HL-60 (cell line): ENCODE results near the gene CD99.

Experiments
- DNase-seq, 2 experiments: peaks; one replicate each; pipeline ENCODE4 v3.0.0-alpha.2; 2010 to 2020; ENCODE audit warnings: low read depth in 1 of 2, low spot score in 1 of 2
- H3K27ac ChIP-seq: fragments of 250-450 bp; sonication (Bioruptor Pico); replicated peaks from 2 replicates; pipeline ENCODE4 v1.5.1; 2020; ENCODE audit warnings: mild to moderate bottlenecking, moderate library complexity
- H3K27me3 ChIP-seq: fragments of 250-450 bp; sonication (Bioruptor Pico); 2 replicates; pipeline ENCODE4 v1.5.1; 2021; ENCODE audit warnings: mild to moderate bottlenecking, moderate library complexity; ENCODE audit not compliant: insufficient read depth, poor library complexity, severe bottlenecking
- H3K4me3 ChIP-seq: replicated peaks from 2 replicates; pipeline ENCODE4 v1.5.1; 2011; ENCODE audit warnings: mild to moderate bottlenecking, control low read depth, low read length; ENCODE audit not compliant: insufficient read depth
- GABPA ChIP-seq: IDR thresholded peaks from 2 replicates; pipeline ENCODE4 v1.6.1; 2012; ENCODE audit warnings: low read depth
- POLR2AphosphoS5 ChIP-seq: IDR thresholded peaks from 2 replicates; pipeline ENCODE4 v1.6.1; 2012; ENCODE audit warnings: low read depth
- SPI1 ChIP-seq: IDR thresholded peaks from 2 replicates; pipeline ENCODE4 v1.6.1; 2012; ENCODE audit warnings: low read depth, mild to moderate bottlenecking, borderline replicate concordance
- TF ChIP-seq, protein P1 (sequence below): IDR thresholded peaks from one replicate; pipeline ENCODE4 v1.5.1; 2011; ENCODE audit warnings: low read length, control low read depth, inconsistent platforms; ENCODE audit not compliant: insufficient read depth
- TF ChIP-seq, protein P2 (sequence below): IDR thresholded peaks from 2 replicates; pipeline ENCODE4 v1.6.1; 2012; ENCODE audit warnings: low read depth; ENCODE audit not compliant: insufficient replicate concordance

Gene CD99

GRCh38 chrX:2678583-2678982 lies 12.5 kb upstream of the CD99 start:
- H3K27ac ChIP-seq, result no peak overlapping the region
- no peak for DNase-seq

DNA sequence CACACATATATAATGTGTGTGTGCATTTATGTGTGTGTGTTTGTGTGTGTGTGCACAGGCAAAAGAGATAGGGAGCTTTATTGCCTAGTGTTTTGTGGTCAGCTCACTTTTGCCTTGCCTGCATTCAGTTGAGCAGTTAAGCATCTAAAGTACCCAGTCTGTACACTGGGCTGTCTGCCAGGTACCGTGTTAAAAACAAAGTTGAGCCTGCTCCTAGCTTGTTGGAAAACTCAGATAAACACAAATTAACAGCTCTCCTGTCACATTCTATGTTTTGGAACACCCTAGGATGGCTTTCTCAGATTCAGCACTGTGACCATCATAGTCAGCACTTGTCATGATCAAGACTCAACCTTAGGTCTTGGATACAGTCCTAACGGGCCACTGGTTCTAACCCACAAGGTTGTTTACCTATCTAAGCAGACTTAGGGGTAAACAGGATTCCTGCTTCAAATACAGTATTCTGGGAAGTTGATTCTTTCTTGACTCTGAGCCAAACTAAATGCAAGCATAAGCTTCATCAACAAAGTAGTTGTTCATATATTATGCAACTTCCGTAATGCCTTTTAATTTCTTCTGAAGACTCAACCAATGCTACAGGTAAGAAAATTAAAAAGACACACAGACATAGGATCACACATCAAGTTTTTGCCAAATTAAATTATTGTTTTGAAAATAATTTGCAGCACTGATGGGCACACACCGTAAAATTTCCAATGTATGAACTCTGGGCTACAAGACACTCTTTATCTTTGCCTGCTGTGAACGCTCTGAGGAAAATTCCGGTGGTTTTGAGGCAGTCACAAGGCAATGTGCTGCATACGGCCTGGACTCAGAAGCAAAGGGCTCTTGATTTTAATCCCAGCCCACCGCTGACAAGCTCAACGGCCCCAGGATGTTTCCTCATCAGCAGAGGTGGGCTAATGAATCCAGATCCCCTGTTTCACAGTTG lies 11.3 kb upstream of the CD99 start:
- no peak for TF ChIP-seq SPI1
- no peak overlapping the region for H3K4me3 ChIP-seq
- no peak overlapping the region for H3K27ac ChIP-seq
- DNase-seq, result no peak
- H3K27me3 ChIP-seq, result no peaks in the 10 kb centered on the region

More at GRCh38 chrX:2678583-2678982, 12.5 kb upstream of the CD99 start:
- Histone ChIP-seq H3K27me3 (no peaks in the 10 kb centered on the region), H3K4me3 (no peak overlapping the region)
- no peak for TF ChIP-seq GABPA
- TF ChIP-seq, protein P1, sequence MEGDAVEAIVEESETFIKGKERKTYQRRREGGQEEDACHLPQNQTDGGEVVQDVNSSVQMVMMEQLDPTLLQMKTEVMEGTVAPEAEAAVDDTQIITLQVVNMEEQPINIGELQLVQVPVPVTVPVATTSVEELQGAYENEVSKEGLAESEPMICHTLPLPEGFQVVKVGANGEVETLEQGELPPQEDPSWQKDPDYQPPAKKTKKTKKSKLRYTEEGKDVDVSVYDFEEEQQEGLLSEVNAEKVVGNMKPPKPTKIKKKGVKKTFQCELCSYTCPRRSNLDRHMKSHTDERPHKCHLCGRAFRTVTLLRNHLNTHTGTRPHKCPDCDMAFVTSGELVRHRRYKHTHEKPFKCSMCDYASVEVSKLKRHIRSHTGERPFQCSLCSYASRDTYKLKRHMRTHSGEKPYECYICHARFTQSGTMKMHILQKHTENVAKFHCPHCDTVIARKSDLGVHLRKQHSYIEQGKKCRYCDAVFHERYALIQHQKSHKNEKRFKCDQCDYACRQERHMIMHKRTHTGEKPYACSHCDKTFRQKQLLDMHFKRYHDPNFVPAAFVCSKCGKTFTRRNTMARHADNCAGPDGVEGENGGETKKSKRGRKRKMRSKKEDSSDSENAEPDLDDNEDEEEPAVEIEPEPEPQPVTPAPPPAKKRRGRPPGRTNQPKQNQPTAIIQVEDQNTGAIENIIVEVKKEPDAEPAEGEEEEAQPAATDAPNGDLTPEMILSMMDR, result no peak

DNA sequence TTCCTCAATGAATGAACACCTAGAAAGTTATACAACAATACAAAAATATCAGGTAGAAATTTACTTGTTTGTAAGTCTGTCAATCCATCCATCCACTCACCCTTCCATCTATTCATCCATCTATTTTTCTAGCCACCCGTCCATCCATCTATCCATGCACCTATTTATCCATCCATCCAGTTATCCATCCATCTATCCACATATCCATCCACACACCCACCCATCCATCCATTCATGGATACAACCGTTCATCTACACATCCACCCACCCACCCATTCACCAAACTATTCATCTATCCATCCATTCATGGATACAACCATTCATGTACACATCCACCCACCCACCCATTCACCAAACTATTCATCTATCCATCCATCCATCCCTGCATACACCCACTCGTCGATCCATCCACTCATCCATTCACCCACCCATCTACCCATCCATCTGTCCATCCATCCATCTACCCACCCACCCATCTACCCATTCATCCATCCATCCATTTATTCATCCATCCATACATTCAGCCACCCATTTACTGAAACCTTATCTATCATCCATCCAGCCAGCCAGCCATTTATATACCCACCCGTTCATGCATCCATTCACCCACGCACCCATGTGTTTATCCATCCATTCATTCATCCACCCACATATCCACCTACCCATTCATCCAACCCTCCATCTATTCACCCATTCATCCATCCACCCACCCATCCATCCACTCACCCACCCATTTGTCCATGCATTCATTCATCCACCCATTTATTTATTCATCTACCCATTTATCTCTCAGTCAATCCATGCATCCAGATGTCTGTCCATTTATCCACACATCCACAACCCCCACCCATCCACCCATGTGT lies 10.4 kb upstream of the CD99 start:
- no peak overlapping the region for H3K27ac ChIP-seq
- H3K4me3 ChIP-seq, result no peak overlapping the region
- DNase-seq, result no peak
- no peaks in the 10 kb centered on the region for H3K27me3 ChIP-seq
- TF ChIP-seq, protein P1, result no peak
- no peak for TF ChIP-seq POLR2AphosphoS5
- TF ChIP-seq, protein P2, sequence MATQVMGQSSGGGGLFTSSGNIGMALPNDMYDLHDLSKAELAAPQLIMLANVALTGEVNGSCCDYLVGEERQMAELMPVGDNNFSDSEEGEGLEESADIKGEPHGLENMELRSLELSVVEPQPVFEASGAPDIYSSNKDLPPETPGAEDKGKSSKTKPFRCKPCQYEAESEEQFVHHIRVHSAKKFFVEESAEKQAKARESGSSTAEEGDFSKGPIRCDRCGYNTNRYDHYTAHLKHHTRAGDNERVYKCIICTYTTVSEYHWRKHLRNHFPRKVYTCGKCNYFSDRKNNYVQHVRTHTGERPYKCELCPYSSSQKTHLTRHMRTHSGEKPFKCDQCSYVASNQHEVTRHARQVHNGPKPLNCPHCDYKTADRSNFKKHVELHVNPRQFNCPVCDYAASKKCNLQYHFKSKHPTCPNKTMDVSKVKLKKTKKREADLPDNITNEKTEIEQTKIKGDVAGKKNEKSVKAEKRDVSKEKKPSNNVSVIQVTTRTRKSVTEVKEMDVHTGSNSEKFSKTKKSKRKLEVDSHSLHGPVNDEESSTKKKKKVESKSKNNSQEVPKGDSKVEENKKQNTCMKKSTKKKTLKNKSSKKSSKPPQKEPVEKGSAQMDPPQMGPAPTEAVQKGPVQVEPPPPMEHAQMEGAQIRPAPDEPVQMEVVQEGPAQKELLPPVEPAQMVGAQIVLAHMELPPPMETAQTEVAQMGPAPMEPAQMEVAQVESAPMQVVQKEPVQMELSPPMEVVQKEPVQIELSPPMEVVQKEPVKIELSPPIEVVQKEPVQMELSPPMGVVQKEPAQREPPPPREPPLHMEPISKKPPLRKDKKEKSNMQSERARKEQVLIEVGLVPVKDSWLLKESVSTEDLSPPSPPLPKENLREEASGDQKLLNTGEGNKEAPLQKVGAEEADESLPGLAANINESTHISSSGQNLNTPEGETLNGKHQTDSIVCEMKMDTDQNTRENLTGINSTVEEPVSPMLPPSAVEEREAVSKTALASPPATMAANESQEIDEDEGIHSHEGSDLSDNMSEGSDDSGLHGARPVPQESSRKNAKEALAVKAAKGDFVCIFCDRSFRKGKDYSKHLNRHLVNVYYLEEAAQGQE, result no peak
- no peak for TF ChIP-seq GABPA
- no peak for TF ChIP-seq SPI1

- no peaks in the 10 kb centered on the region for H3K27me3 ChIP-seq
- H3K4me3 ChIP-seq, result no peak overlapping the region
- no peak for DNase-seq
- H3K27ac ChIP-seq, result no peak overlapping the region
- TF ChIP-seq, protein P1, result no peak
- TF ChIP-seq GABPA (no peak), SPI1 (no peak), POLR2AphosphoS5 (no peak)
- TF ChIP-seq, protein P2, result no peak
Observed at GRCh38 chrX:2682565-2683177, 8.4 kb upstream of the CD99 start.
